Stomach (tissue), 9 donors: ENCODE measurements around the gene ZMPSTE24. TPM values are rescaled to one million over a fixed set of nuclear protein-coding genes. Genes with fewer than 3 reads are reported as not detected.
A peak's percentile ranks its signal among the peaks of the same experiment; 100 is the strongest.

Source experiments
- DNase-seq, 2 donors: peaks; one replicate each; pipeline versions ENCODE4 v3.0.0 to v3.0.0-alpha.2; 2013 to 2019
- H3K27ac ChIP-seq, 5 donors: fragments of 200-600 bp in 4 of 5; sonication (generic) in 4 of 5; one replicate each; pipeline ENCODE4 v1.5.1; 2013 to 2019; ENCODE audit warnings: mild to moderate bottlenecking in 1 of 5, moderate library complexity in 1 of 5
- H3K27me3 ChIP-seq, 3 donors: fragments of 200-600 bp; sonication (generic); one replicate each; pipeline ENCODE4 v1.5.1; 2017 to 2019; ENCODE audit warnings: mixed run types in 1 of 3
- H3K36me3 ChIP-seq, 4 donors: fragments of 200-600 bp; sonication (generic); 1 replicate in 3 of 4; 2 replicates in 1 of 4; pipeline ENCODE4 v1.5.1; 2016 to 2019
- H3K4me1 ChIP-seq, 4 donors: fragments of 200-600 bp; sonication (generic); one replicate each; pipeline ENCODE4 v1.5.1; 2016 to 2019
- H3K4me3 ChIP-seq, 4 donors: fragments of 200-600 bp; sonication (generic) in 3 of 4; one replicate each; pipeline ENCODE4 v1.5.1; 2016 to 2019; ENCODE audit warnings: mild to moderate bottlenecking in 1 of 4
- H3K9me3 ChIP-seq, 4 donors: fragments of 200-600 bp; sonication (generic); one replicate each; pipeline ENCODE4 v1.5.1; 2016 to 2019
- CTCF ChIP-seq, 7 experiments: fragments of 450-650 bp in 4 of 7; fragments of 200-600 bp in 3 of 7; sonication (generic) in 3 of 7; IDR thresholded peaks; one replicate each; pipeline ENCODE4 v1.5.1; 2016 to 2019; ENCODE audit warnings: antibody characterized with exemption in 7 of 7, control low read depth in 2 of 7, mild to moderate bottlenecking in 1 of 7
- EP300 ChIP-seq: sonication (generic); formaldehyde crosslinking; IDR thresholded peaks from one replicate; pipeline ENCODE4 v1.6.1; 2017; ENCODE audit warnings: antibody characterized with exemption
- POLR2A ChIP-seq, 4 donors: fragments of 450-650 bp; IDR thresholded peaks; one replicate each; pipeline ENCODE4 v1.6.1; 2016; ENCODE audit warnings: antibody characterized with exemption in 4 of 4, control low read depth in 2 of 4, mild to moderate bottlenecking in 1 of 4, moderate library complexity in 1 of 4
- POLR2AphosphoS5 ChIP-seq, 3 donors: sonication (generic); formaldehyde crosslinking; IDR thresholded peaks; one replicate each; pipeline ENCODE4 v1.6.1; 2016; ENCODE audit warnings: antibody characterized with exemption in 3 of 3
- WGBS, 5 donors: extraction: QIAGEN DNeasy Blood & Tissue Kit in 3 of 5; methylation state at CpG; one replicate each; pipeline versions ENCODE4 v1.1.5 to v1.1.7; 2013 to 2018; 5-methylcytosine and 5-hydroxymethylcytosine counted together
- intact Hi-C: fragments of 100-400 bp; cut with DNase I; formaldehyde crosslinking; loops from one replicate; pipeline ENCODE4 v1.15.1; 2023; ENCODE audit warnings: low total_unique reads
- polyA plus RNA-seq, 3 donors: library from polyadenylated mRNA; stranded (reverse); fragments of 200-250 nt; gene quantifications; one replicate each; pipeline ENCODE4 v1.2.3, GENCODE V29; 2013
- total RNA-seq, 5 donors: library from RNA; depleted of rRNA; stranded (reverse); fragments of >200 nt; gene quantifications; one replicate each; pipeline versions ENCODE4 v1.1.0 to v1.2.3, GENCODE V29; 2014 to 2016
- donor health status: healthy with polysubstance abuse.
- donor health status: Bipolar disorder and iron deficiency.
- donor health status: healthy.

The ZMPSTE24 gene
- total and polyA plus RNA-seq, 8 donors = 7.8 to 67.7 (median 16.8) TPM

- H3K36me3 ChIP-seq = peaks cover 13 to 23% (median 22%) of the 10 kb centered on the region in 4 donors
- peaks cover 18 to 61% (median 43%) of the 10 kb centered on the region in 4 donors for H3K4me1 ChIP-seq
- no peak for TF ChIP-seq EP300
- no peak for TF ChIP-seq POLR2A (IDR thresholded peaks at IDR 0.05)
- TF ChIP-seq CTCF (IDR thresholded peaks at IDR 0.05) = no peak
- no peak for TF ChIP-seq POLR2AphosphoS5 (IDR thresholded peaks at IDR 0.05)
- DNase-seq = peak in 1 of 2 donors; percentile 34
- 0 to 1% (median 0%) methylated on average over 16 of the region's 16 CpGs for WGBS, 5 donors
- no peaks in the 10 kb centered on the region for H3K27me3 ChIP-seq
- peak overlapping the region; percentile 72 to 94 (median 86) for H3K4me3 ChIP-seq
- H3K27ac ChIP-seq = peak overlapping the region; percentile 86 to 98 (median 96)
- H3K9me3 ChIP-seq = no peaks in the 10 kb centered on the region
- intact Hi-C loops = no loop called here
Observed at GRCh38 chr1:40257313-40257687, 736 bp upstream of the ZMPSTE24 start.

- H3K36me3 ChIP-seq = peaks cover 13 to 34% (median 33%) of the 10 kb centered on the region in 4 donors
- H3K9me3 ChIP-seq = no peaks in the 10 kb centered on the region
- no peak for DNase-seq
- intact Hi-C loops = no loop called here
- peak overlapping the region; percentile 62 to 98 (median 96) for H3K27ac ChIP-seq
- 0 to 2% (median 0%) methylated on average over 1 to 10 of the region's 10 CpGs for WGBS, 5 donors
- no peaks in the 10 kb centered on the region for H3K27me3 ChIP-seq
- peak overlapping the region; percentile 72 to 94 (median 86) for H3K4me3 ChIP-seq
- TF ChIP-seq POLR2A (IDR thresholded peaks at IDR 0.05) = no peak
- TF ChIP-seq POLR2AphosphoS5 (IDR thresholded peaks at IDR 0.05) = no peak
- no peak for TF ChIP-seq EP300
- no peak for TF ChIP-seq CTCF (IDR thresholded peaks at IDR 0.05)
- peaks cover 18 to 71% (median 49%) of the 10 kb centered on the region in 4 donors for H3K4me1 ChIP-seq
Observed at GRCh38 chr1:40258445-40258769, 371 bp downstream of the ZMPSTE24 start.

- WGBS, 5 donors = 70 to 94% (median 85%) methylated on average over 3 of the region's 3 CpGs
- H3K27me3 ChIP-seq = no peaks in the 10 kb centered on the region
- no peaks in the 10 kb centered on the region for H3K9me3 ChIP-seq
- no peak for DNase-seq
- H3K27ac ChIP-seq = peak overlapping the region in 1 of 5 donors; percentile 18
- TF ChIP-seq EP300 (no peak), POLR2A (IDR thresholded peaks at IDR 0.05) (no peak), POLR2AphosphoS5 (IDR thresholded peaks at IDR 0.05) (no peak), CTCF (IDR thresholded peaks at IDR 0.05) (no peak)
- no peak overlapping the region for H3K4me3 ChIP-seq
- H3K36me3 ChIP-seq = peaks cover 18 to 86% (median 73%) of the 10 kb centered on the region in 4 donors
- peaks cover 0 to 84% (median 47%) of the 10 kb centered on the region in 4 donors for H3K4me1 ChIP-seq
- intact Hi-C loops = no loop called here
Observed at GRCh38 chr1:40264354-40264781, 6.3 kb downstream of the ZMPSTE24 start.

GRCh38 chr1:40265298-40265697, 7.3 kb downstream of the ZMPSTE24 start:
- no peak overlapping the region for H3K4me3 ChIP-seq
- H3K27me3 ChIP-seq = no peaks in the 10 kb centered on the region
- DNase-seq = no peak
- intact Hi-C loops = no loop called here
- H3K9me3 ChIP-seq = no peaks in the 10 kb centered on the region
- peak overlapping the region in 2 of 5 donors; percentile 8 to 15 for H3K27ac ChIP-seq
- H3K36me3 ChIP-seq = peaks cover 27 to 94% (median 80%) of the 10 kb centered on the region in 4 donors
- peaks cover 0 to 83% (median 41%) of the 10 kb centered on the region in 4 donors for H3K4me1 ChIP-seq
- TF ChIP-seq CTCF (IDR thresholded peaks at IDR 0.05) = no peak
- TF ChIP-seq EP300 = no peak
- no peak for TF ChIP-seq POLR2AphosphoS5 (IDR thresholded peaks at IDR 0.05)
- TF ChIP-seq POLR2A (IDR thresholded peaks at IDR 0.05) = no peak
